WTC11 (cell line): ENCODE results near the gene ATP2B3.

Experiments
- KAT7 ChIP-seq: sonication (generic); formaldehyde crosslinking; IDR thresholded peaks from 2 replicates; pipeline ENCODE4 v1.8.1; 2023; ENCODE audit warnings: missing genetic modification reagents, mild to moderate bottlenecking, borderline replicate concordance
- ZNF416 ChIP-seq: fragments of 250-450 bp; sonication (Bioruptor Pico); IDR thresholded peaks from 2 replicates; pipeline ENCODE4 v1.9.0; 2021; ENCODE audit warnings: mild to moderate bottlenecking, inconsistent platforms
- TF ChIP-seq, protein P1 (sequence below): sonication (generic); formaldehyde crosslinking; IDR thresholded peaks from 2 replicates; pipeline ENCODE4 v1.8.1; 2023; ENCODE audit warnings: mild to moderate bottlenecking, missing genetic modification reagents
- TF ChIP-seq, protein P2 (sequence below): sonication (generic); formaldehyde crosslinking; IDR thresholded peaks from 2 replicates; pipeline ENCODE4 v1.8.0; 2022; ENCODE audit warnings: mild to moderate bottlenecking, missing genetic modification reagents
- TF ChIP-seq, protein P3 (sequence below): fragments of 200-600 bp; IDR thresholded peaks from 2 replicates; pipeline ENCODE4 v1.8.0; 2022; ENCODE audit warnings: antibody characterized with exemption

DNA sequence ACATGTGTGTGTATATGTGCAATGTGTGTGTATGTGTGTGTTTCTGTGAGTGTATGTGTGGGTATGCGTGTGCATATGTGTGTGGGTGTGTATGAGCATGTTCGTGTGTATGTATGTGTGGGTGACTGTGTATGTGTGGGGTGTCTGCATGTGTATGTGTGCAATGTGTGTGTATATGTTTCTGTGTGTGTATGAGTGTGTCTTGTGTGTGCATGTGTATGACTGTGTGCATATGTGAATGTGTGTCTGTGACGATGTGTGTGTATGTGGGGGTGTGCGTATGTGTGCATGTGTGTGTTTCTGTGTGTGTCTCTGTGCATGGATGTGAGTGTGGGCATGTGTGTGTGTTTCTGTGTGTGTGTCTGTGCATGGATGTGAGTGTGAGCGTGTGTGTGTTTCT is 4.2 kb upstream of the ATP2B3 start:
- TF ChIP-seq KAT7 (CRISPR knock-in tag) (no peak), ZNF416 (CRISPR knock-in tag) (no peak)
- TF ChIP-seq, protein P1, sequence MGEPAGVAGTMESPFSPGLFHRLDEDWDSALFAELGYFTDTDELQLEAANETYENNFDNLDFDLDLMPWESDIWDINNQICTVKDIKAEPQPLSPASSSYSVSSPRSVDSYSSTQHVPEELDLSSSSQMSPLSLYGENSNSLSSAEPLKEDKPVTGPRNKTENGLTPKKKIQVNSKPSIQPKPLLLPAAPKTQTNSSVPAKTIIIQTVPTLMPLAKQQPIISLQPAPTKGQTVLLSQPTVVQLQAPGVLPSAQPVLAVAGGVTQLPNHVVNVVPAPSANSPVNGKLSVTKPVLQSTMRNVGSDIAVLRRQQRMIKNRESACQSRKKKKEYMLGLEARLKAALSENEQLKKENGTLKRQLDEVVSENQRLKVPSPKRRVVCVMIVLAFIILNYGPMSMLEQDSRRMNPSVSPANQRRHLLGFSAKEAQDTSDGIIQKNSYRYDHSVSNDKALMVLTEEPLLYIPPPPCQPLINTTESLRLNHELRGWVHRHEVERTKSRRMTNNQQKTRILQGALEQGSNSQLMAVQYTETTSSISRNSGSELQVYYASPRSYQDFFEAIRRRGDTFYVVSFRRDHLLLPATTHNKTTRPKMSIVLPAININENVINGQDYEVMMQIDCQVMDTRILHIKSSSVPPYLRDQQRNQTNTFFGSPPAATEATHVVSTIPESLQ (CRISPR knock-in tag), result no peak
- TF ChIP-seq, protein P2, sequence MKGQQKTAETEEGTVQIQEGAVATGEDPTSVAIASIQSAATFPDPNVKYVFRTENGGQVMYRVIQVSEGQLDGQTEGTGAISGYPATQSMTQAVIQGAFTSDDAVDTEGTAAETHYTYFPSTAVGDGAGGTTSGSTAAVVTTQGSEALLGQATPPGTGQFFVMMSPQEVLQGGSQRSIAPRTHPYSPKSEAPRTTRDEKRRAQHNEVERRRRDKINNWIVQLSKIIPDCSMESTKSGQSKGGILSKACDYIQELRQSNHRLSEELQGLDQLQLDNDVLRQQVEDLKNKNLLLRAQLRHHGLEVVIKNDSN (CRISPR knock-in tag), result no peak
- TF ChIP-seq, protein P3, sequence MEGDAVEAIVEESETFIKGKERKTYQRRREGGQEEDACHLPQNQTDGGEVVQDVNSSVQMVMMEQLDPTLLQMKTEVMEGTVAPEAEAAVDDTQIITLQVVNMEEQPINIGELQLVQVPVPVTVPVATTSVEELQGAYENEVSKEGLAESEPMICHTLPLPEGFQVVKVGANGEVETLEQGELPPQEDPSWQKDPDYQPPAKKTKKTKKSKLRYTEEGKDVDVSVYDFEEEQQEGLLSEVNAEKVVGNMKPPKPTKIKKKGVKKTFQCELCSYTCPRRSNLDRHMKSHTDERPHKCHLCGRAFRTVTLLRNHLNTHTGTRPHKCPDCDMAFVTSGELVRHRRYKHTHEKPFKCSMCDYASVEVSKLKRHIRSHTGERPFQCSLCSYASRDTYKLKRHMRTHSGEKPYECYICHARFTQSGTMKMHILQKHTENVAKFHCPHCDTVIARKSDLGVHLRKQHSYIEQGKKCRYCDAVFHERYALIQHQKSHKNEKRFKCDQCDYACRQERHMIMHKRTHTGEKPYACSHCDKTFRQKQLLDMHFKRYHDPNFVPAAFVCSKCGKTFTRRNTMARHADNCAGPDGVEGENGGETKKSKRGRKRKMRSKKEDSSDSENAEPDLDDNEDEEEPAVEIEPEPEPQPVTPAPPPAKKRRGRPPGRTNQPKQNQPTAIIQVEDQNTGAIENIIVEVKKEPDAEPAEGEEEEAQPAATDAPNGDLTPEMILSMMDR, result no peak
